HCT116 (cell line): Measurements from ENCODE around the gene TGM2. TPM values are rescaled to one million over a fixed set of nuclear protein-coding genes. Genes with fewer than 3 reads are reported as not detected.

Experiments
- ATAC-seq: fragments of 200-7000 bp; cut with Tn5 transposase; 2 replicates; pipeline ENCODE4 v1.9.1; 2020; ENCODE audit warnings: mild to moderate bottlenecking, moderate library complexity
- BruUV-seq: library from RNA; stranded (reverse); fragments of 400-500 nt; replicated peaks from 2 replicates; lab custom pipeline; 2021; lab: Mats Ljungman, UMichigan
- CTCF ChIA-PET: fragments of 300-600 bp; sonication (Branson Sonifier 250); formaldehyde crosslinking; loops from one replicate; lab custom pipeline; 2021; ENCODE audit warnings: antibody characterized with exemption; lab: Charles Lee
- POLR2A ChIA-PET: fragments of 300-600, 350-600 bp; sonication (Branson Sonifier 250); formaldehyde crosslinking; loops from one replicate; lab custom pipeline; 2021; ENCODE audit warnings: antibody characterized with exemption; lab: Charles Lee
- RAD21 ChIA-PET, 2 experiments: fragments of 300-600 bp; sonication (Branson Sonifier 250); formaldehyde crosslinking; loops; one replicate each; lab custom pipeline; 2023; ENCODE audit warnings: low total read pairs in 2 of 2; ENCODE audit not compliant: uncharacterized antibody in 2 of 2, unreplicated experiment in 2 of 2, low non-redundant PET in 1 of 2; lab: Charles Lee
- DNase-seq: peaks from one replicate; pipeline ENCODE4 v3.0.0-alpha.2; 2010; ENCODE audit warnings: low read depth, low spot score
- H2AFZ ChIP-seq: fragments of 200-600 bp; shearing (Covaris generic), sonication (generic); 2 replicates; pipeline ENCODE4 v1.6.1; 2017; ENCODE audit warnings: low read depth, mixed run types, mixed read lengths, antibody characterized with exemption, low read length; ENCODE audit not compliant: poor library complexity, severe bottlenecking
- H3K27ac ChIP-seq: 2 replicates; pipeline ENCODE4 v1.5.1; 2012; ENCODE audit warnings: low read depth, low read length
- H3K27me3 ChIP-seq: fragments of 200-600 bp; sonication (generic); 2 replicates; pipeline ENCODE4 v1.6.1; 2016; ENCODE audit warnings: mixed run types, low read length, mixed read lengths; ENCODE audit not compliant: insufficient read depth
- H3K36me3 ChIP-seq, 2 experiments: fragments of 200-500 bp in 1 of 2; fragments of 200-600 bp in 1 of 2; sonication (Bioruptor generic) in 1 of 2; sonication (generic) in 1 of 2; 2 replicates each; pipeline versions ENCODE4 v1.5.1 to v1.6.1; 2014 to 2016; ENCODE audit warnings: low read length in 2 of 2, inconsistent platforms in 1 of 2, mixed read lengths in 1 of 2, mixed run types in 1 of 2; ENCODE audit not compliant: insufficient read depth in 2 of 2, control insufficient read depth in 1 of 2
- H3K4me1 ChIP-seq, 2 experiments: fragments of 200-600 bp in 1 of 2; sonication (generic) in 1 of 2; 2 replicates each; pipeline versions ENCODE4 v1.5.1 to v1.6.1; 2012 to 2017; ENCODE audit warnings: low read length in 2 of 2, inconsistent platforms in 1 of 2, mild to moderate bottlenecking in 1 of 2, mixed read lengths in 1 of 2, mixed run types in 1 of 2, moderate library complexity in 1 of 2; ENCODE audit not compliant: insufficient read depth in 2 of 2, control insufficient read depth in 1 of 2
- H3K4me2 ChIP-seq: fragments of 200-600 bp; sonication (generic); 2 replicates; pipeline ENCODE4 v1.6.1; 2017; ENCODE audit warnings: mixed run types, low read length, mixed read lengths
- H3K4me3 ChIP-seq, 2 experiments: fragments of 200-600 bp in 1 of 2; sonication (generic) in 1 of 2; replicated peaks in 1 of 2; 2 replicates each; pipeline ENCODE4 v1.5.1; 2011 to 2016; ENCODE audit warnings: low read length in 2 of 2, control low read depth in 1 of 2, low read depth in 1 of 2, mild to moderate bottlenecking in 1 of 2, mixed read lengths in 1 of 2, mixed run types in 1 of 2
- H3K79me2 ChIP-seq: fragments of 200-600 bp; sonication (generic); 2 replicates; pipeline ENCODE4 v1.6.1; 2017; ENCODE audit warnings: mild to moderate bottlenecking, mixed run types, low read length, moderate library complexity, mixed read lengths; ENCODE audit not compliant: insufficient read depth
- H3K9ac ChIP-seq: fragments of 200-600 bp; sonication (generic); 2 replicates; pipeline ENCODE4 v1.6.1; 2016; ENCODE audit warnings: low read length, mixed read lengths
- H3K9me2 ChIP-seq: fragments of 200-600 bp; sonication (generic), shearing (Covaris generic); 2 replicates; pipeline ENCODE4 v1.6.1; 2017; ENCODE audit warnings: mixed run types, mild to moderate bottlenecking, moderate library complexity; ENCODE audit not compliant: insufficient read depth
- H3K9me3 ChIP-seq, 2 experiments: fragments of 200-500 bp in 1 of 2; fragments of 200-600 bp in 1 of 2; sonication (Bioruptor generic) in 1 of 2; sonication (generic) in 1 of 2; 2 replicates each; pipeline ENCODE4 v1.6.1; 2014 to 2017; ENCODE audit warnings: low read length in 2 of 2, mixed read lengths in 2 of 2, inconsistent platforms in 1 of 2, low read depth in 1 of 2, mild to moderate bottlenecking in 1 of 2, mixed run types in 1 of 2, moderate library complexity in 1 of 2; ENCODE audit not compliant: control insufficient read depth in 1 of 2, insufficient read depth in 1 of 2
- H4K20me1 ChIP-seq: fragments of 200-600 bp; sonication (generic), shearing (Covaris generic); 2 replicates; pipeline ENCODE4 v1.6.1; 2017; ENCODE audit warnings: mixed run types, mild to moderate bottlenecking, moderate library complexity; ENCODE audit not compliant: insufficient read depth
- ATF3 ChIP-seq: IDR thresholded peaks from 2 replicates; pipeline ENCODE4 v1.6.1; 2012
- CBX3 ChIP-seq: IDR thresholded peaks from 2 replicates; pipeline ENCODE4 v1.6.1; 2012; ENCODE audit warnings: low read depth
- CEBPB ChIP-seq: IDR thresholded peaks from 2 replicates; pipeline ENCODE4 v1.6.1; 2012; ENCODE audit warnings: low read depth
- EZH2phosphoT487 ChIP-seq: fragments of 200-600 bp; IDR thresholded peaks from 2 replicates; pipeline ENCODE4 v1.6.1; 2018; ENCODE audit warnings: antibody characterized with exemption, borderline replicate concordance
- FOSL1 ChIP-seq: IDR thresholded peaks from 2 replicates; pipeline ENCODE4 v1.6.1; 2012; ENCODE audit warnings: low read depth
- POLR2A ChIP-seq: IDR thresholded peaks from 2 replicates; pipeline ENCODE4 v1.7.0; 2011; ENCODE audit warnings: borderline replicate concordance; ENCODE audit not compliant: insufficient read depth, insufficient read length; ENCODE audit errors: extremely low read depth
- RAD21 ChIP-seq: IDR thresholded peaks from 2 replicates; pipeline ENCODE4 v1.6.1; 2012; ENCODE audit warnings: low read depth, mild to moderate bottlenecking
- SIN3A ChIP-seq: IDR thresholded peaks from 2 replicates; pipeline ENCODE4 v1.6.1; 2012; ENCODE audit warnings: low read depth
- SP1 ChIP-seq: IDR thresholded peaks from 2 replicates; pipeline ENCODE4 v1.6.1; 2012; ENCODE audit warnings: low read depth
- SRF ChIP-seq: IDR thresholded peaks from 2 replicates; pipeline ENCODE4 v1.6.1; 2012; ENCODE audit warnings: low read depth
- TCF7L2 ChIP-seq: IDR thresholded peaks from 2 replicates; pipeline ENCODE4 v1.7.0; 2011; ENCODE audit warnings: borderline replicate concordance, inconsistent platforms; ENCODE audit not compliant: insufficient read depth, insufficient read length; ENCODE audit errors: extremely low read depth
- YY1 ChIP-seq: IDR thresholded peaks from 2 replicates; pipeline ENCODE4 v1.6.1; 2011; ENCODE audit warnings: low read length, low read depth, moderate library complexity, mild to moderate bottlenecking; ENCODE audit not compliant: insufficient replicate concordance; ENCODE audit errors: extremely low read depth
- ZFX ChIP-seq: fragments of 450-650 bp; IDR thresholded peaks from 2 replicates; pipeline ENCODE4 v1.6.1; 2017
- ZNF274 ChIP-seq: fragments of 200-500 bp; sonication (Bioruptor generic); IDR thresholded peaks from 2 replicates; pipeline ENCODE4 v1.6.1; 2014; ENCODE audit warnings: mild to moderate bottlenecking, low read depth, low read length, inconsistent platforms
- intact Hi-C: fragments of 100-400 bp; cut with micrococcal nuclease; formaldehyde crosslinking; loops from 2 replicates; pipeline ENCODE4 v1.10.0; 2022
- total RNA-seq: library from RNA; stranded (reverse); gene quantifications from one replicate; pipeline ENCODE4 v1.2.1, GENCODE V29; 2021; ENCODE audit not compliant: unreplicated experiment
- TF ChIP-seq, protein P1 (sequence below): IDR thresholded peaks from 2 replicates; pipeline ENCODE4 v1.6.1; 2012; ENCODE audit warnings: low read depth

The TGM2 gene
- total RNA-seq, 1 experiment from 2014 or later: 6.1 TPM

DNA sequence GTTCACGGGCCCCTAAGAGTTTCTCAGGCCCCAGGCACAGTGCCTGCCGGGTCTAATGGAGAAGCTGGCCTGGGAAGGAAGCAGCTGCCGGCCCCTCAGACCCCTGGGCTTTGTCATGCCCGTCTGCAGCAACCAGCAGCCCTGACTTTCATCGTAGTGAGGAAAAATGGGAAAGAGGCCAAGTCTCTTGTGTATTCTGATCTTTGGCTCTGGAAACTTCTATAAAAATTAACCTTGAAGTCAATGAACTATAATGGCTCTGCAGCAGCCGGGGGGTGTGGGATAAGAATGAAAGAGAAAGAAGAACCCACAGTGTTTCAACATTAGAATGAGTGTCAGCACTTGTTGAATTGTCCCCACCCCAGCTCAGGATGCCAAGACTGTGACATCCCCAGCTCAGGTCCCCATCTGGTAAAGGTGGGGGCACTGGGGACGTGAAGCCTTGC, 12.9 kb downstream of the TGM2 start:
- DNase-seq: no peak
- H3K36me3 ChIP-seq: no peaks in the 10 kb centered on the region
- no peaks in the 10 kb centered on the region for H3K27me3 ChIP-seq
- ChIA-PET CTCF (no interaction called here), POLR2A (no interaction called here), RAD21 (no interaction called here)
- no peaks in the 10 kb centered on the region for H4K20me1 ChIP-seq
- H3K9me3 ChIP-seq: no peaks in the 10 kb centered on the region
- TF ChIP-seq CEBPB: no peak
- no peak for TF ChIP-seq SIN3A
- TF ChIP-seq ATF3: no peak
- TF ChIP-seq YY1: no peak
- no peak for TF ChIP-seq ZNF274
- no peak for TF ChIP-seq RAD21
- no peak for TF ChIP-seq FOSL1
- no peak for TF ChIP-seq POLR2A
- TF ChIP-seq CBX3: no peak
- no peak for TF ChIP-seq TCF7L2
- TF ChIP-seq EZH2phosphoT487: no peak
- TF ChIP-seq, protein P1, sequence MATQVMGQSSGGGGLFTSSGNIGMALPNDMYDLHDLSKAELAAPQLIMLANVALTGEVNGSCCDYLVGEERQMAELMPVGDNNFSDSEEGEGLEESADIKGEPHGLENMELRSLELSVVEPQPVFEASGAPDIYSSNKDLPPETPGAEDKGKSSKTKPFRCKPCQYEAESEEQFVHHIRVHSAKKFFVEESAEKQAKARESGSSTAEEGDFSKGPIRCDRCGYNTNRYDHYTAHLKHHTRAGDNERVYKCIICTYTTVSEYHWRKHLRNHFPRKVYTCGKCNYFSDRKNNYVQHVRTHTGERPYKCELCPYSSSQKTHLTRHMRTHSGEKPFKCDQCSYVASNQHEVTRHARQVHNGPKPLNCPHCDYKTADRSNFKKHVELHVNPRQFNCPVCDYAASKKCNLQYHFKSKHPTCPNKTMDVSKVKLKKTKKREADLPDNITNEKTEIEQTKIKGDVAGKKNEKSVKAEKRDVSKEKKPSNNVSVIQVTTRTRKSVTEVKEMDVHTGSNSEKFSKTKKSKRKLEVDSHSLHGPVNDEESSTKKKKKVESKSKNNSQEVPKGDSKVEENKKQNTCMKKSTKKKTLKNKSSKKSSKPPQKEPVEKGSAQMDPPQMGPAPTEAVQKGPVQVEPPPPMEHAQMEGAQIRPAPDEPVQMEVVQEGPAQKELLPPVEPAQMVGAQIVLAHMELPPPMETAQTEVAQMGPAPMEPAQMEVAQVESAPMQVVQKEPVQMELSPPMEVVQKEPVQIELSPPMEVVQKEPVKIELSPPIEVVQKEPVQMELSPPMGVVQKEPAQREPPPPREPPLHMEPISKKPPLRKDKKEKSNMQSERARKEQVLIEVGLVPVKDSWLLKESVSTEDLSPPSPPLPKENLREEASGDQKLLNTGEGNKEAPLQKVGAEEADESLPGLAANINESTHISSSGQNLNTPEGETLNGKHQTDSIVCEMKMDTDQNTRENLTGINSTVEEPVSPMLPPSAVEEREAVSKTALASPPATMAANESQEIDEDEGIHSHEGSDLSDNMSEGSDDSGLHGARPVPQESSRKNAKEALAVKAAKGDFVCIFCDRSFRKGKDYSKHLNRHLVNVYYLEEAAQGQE: no peak
- no peak for TF ChIP-seq SP1
- TF ChIP-seq SRF: no peak
- no peak for TF ChIP-seq ZFX
- no peak overlapping the region for H3K9ac ChIP-seq
- H2AFZ ChIP-seq: no peak overlapping the region
- no peaks in the 10 kb centered on the region for H3K9me2 ChIP-seq
- intact Hi-C loops: no loop called here
- H3K27ac ChIP-seq: no peak overlapping the region
- H3K79me2 ChIP-seq: no peaks in the 10 kb centered on the region
- H3K4me2 ChIP-seq: no peak overlapping the region
- no peak for ATAC-seq
- peaks cover 0 to 17% of the 10 kb centered on the region in 2 experiments; a peak in 2 of 4 replicates for H3K4me1 ChIP-seq
- no TSS peak for BruUV-seq
- no peak overlapping the region for H3K4me3 ChIP-seq
